ENCODE results near the gene TRAPPC4. TPM values are rescaled to one million over a fixed set of nuclear protein-coding genes. Genes with fewer than 3 reads are reported as not detected.

Gene TRAPPC4
- total RNA-seq, 1 donor from 2014 or later, result 34.2 TPM

Small RNA genes lying within 50 kb of the gene (small RNA-seq; reads per million reads assigned to genes)
- not detected for gene AP003392.2 (ENCODE audit: low replicate concordance)
- not detected for gene RF00017 (ENCODE audit: low replicate concordance)
- gene RF00019 (ENCODE audit: low replicate concordance), result not detected

Other genes starting within 250 kb of the TRAPPC4 start
- 137 TPM for gene DDX6, start 227.6 kb upstream of the TRAPPC4 start, total RNA-seq
- not detected for gene CXCR5, start 134.9 kb upstream of the TRAPPC4 start, total RNA-seq
- gene BCL9L, start 92.8 kb upstream of the TRAPPC4 start, total RNA-seq, result 20.9 TPM
- not detected for gene UPK2, start 62.5 kb upstream of the TRAPPC4 start, total RNA-seq
- gene FOXR1, start 47.0 kb upstream of the TRAPPC4 start, total RNA-seq, result not detected
- gene CENATAC, start 20.6 kb upstream of the TRAPPC4 start, total RNA-seq, result 25.2 TPM
- 818 TPM for gene RPS25, start 423 bp upstream of the TRAPPC4 start, total RNA-seq
- gene SLC37A4, start 12.1 kb downstream of the TRAPPC4 start, total RNA-seq, result 5.5 TPM
- gene HYOU1, start 38.4 kb downstream of the TRAPPC4 start, total RNA-seq, result 31.6 TPM
- gene VPS11, start 49.1 kb downstream of the TRAPPC4 start, total RNA-seq, result 25.4 TPM
- 10.5 TPM for gene HMBS, start 66.1 kb downstream of the TRAPPC4 start, total RNA-seq
- gene DPAGT1, start 83.1 kb downstream of the TRAPPC4 start, total RNA-seq, result 10.4 TPM
- 4.5 TPM for gene C2CD2L, start 88.6 kb downstream of the TRAPPC4 start, total RNA-seq
- gene HINFP, start 102.8 kb downstream of the TRAPPC4 start, total RNA-seq, result 14.3 TPM
- 1.1 TPM for gene ABCG4, start 130.3 kb downstream of the TRAPPC4 start, total RNA-seq
- gene NLRX1, start 150.0 kb downstream of the TRAPPC4 start, total RNA-seq, result 19.1 TPM
- 0.59 TPM for gene NHERF4, start 166.7 kb downstream of the TRAPPC4 start, total RNA-seq
- gene CBL, start 187.6 kb downstream of the TRAPPC4 start, total RNA-seq, result 10.9 TPM

Data from skin of body (tissue), 2 donors.